ENCODE data around the gene PRDM12.

The PRDM12 gene

DNA sequence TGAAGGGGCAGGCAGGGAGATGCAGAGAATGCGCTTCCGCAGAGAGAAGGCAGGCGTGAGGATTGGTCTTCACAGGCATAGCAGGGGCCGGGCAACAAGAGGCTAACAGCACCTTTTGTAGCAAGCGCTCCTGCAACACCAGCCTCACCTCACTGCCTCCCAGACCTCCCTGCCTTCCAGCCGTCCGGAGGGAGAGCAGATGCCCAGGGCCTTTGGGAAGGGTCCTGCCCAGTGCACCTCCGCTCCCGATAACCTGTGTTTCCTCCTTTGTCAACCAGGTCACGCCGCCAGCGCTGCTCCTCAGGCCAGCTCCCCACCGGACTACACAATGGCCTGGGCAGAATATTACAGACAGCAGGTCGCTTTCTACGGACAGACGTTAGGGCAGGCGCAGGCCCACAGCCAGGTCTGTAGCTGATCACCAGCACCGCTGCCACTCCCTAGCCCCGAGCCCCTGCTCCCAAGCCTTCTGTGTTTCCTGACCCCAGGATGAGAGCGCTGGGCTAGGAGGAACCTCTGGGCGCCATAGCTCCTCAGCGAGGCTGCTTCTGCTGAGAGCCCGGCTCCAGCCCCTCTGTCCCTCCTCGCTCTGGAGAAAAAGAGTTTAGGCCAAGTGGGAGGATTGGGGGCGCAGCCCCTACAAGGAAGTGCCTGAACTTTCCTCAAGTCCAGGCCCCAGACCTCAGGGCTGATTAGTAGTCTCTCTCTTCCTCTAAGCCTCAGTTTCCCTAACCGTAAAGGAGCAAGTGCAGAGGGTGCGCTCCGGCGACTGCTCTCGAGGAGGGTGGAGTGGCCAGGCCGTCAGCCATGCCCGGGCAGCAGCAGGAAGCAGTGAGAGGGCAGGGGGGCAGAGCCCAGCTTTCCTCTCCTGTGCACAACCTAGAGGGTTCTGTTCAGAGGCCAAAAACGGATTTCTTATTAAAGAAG lies 28.4 kb upstream of the PRDM12 start:
- no peak for DNase-seq (ENCODE audit: low read depth, low spot score)

DNA sequence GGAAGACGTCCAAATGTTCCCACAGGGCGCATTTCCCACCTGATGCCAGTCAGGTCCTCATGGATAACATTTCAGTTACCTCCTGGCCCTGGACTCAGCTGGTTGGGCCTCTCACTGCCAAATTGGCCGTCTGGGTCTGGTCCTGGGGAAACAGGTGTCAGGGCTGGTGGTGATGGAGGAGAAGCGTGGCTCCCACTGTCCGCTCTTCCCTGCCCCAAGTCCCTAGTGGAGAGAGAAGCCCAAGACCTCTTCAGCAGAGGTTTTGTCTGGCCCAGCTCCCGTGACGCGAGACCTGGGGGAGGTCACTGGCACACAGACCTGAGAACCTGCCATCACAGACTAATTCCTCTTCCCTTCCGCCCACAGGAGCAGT lies 27.8 kb upstream of the PRDM12 start:
- no peak for DNase-seq (ENCODE audit: low read depth, low spot score)

DNA sequence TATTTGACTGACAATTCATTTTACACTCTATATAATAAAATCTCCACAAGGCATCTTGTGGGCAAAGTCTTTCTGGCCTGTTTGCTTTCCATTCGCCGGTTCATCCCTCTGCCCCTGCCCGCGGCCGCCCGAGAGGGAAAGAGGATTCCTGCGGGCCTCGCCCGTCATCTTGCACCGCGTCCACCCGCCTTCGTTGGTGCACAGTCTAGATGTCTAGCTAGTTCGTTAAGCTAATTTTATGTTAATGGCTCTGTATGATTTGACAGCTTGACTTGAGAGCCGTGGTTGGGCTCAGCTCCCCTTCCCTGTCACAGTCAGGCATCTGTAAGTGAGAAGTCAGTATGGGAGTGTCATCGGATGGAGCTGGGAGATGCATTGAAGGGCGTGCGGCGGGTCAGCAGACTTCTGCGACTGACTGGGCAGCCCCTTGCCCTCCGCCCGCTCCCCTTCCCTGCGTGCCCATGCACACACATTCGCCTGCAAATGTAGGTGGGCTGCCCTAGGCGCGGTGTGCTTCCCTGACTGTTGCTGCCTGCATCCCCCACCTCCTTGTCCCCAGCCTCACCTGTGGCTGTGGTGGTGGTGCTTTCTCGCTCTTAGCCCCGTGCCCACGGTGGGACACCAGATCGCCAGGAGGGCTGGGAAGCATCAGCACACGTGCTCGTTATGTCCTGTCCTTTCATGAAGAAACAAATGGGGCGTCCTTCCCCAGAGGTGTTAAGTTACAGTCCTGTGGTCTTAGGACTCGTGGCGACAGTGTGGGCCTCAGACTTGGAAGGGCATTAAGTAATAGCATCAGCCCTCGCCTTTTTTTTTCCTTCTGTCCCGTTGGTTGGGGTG lies 25.9 kb upstream of the PRDM12 start:
- DNase-seq (ENCODE audit: low read depth, low spot score): no peak

- no peak for DNase-seq (ENCODE audit: low read depth, low spot score)
Measured at GRCh38 chr9:130639124-130639765, 25.1 kb upstream of the PRDM12 start.

GRCh38 chr9:130639866-130640555 lies 24.4 kb upstream of the PRDM12 start:
- DNase-seq (ENCODE audit: low read depth, low spot score): no peak

DNA sequence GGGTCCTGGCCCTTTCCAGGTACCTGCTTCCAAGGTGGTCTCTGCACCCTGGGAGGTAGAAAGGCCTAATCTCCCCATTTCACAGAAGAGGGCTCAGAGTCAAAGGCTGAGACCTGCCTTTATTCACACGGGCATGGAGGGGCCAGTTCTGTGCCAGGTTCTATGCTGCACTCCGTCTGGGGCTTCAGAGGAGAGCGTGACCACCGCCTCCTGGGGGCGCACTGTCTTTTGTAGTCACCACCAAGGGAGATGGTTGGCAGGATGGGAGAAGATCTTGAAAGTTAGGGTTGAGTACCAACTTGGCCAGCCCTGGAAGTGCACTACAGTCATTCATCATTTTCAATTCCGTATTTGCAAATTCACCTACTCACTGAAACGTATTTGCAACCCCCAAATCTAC lies 23.7 kb upstream of the PRDM12 start:
- DNase-seq (ENCODE audit: low read depth, low spot score): no peak

GRCh38 chr9:130642926-130643325 lies 21.5 kb upstream of the PRDM12 start:
- DNase-seq (ENCODE audit: low read depth, low spot score): no peak

GRCh38 chr9:130651221-130651620 lies 13.2 kb upstream of the PRDM12 start:
- DNase-seq (ENCODE audit: low read depth, low spot score): no peak

DNA sequence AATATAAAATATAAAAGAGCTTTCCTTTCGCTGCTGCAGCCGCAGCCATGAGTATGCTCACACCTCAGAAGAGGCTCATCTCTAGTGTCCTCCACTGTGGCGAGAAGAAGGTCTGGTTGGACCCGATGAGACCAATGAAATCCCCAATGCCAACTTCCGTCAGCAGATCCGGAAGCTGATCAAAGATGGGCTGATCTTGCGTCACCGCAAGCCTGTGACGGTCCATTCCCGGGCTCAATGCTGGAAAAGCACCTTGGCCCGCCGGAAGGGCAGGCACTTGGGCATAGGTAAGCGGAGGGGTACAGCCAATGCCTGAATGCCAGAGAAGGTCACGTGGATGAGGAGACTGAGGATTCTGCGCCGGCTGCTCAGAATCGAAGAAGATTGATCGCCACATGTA lies 12.6 kb upstream of the PRDM12 start:
- DNase-seq (ENCODE audit: low read depth, low spot score): no peak

GRCh38 chr9:130654879-130655278 lies 9.5 kb upstream of the PRDM12 start:
- DNase-seq (ENCODE audit: low read depth, low spot score): no peak

GRCh38 chr9:130658893-130659698 lies 5.3 kb upstream of the PRDM12 start:
- no peak for DNase-seq (ENCODE audit: low read depth, low spot score)

- no peak for DNase-seq (ENCODE audit: low read depth, low spot score)
Measured at GRCh38 chr9:130659699-130660248, 4.6 kb upstream of the PRDM12 start.

DNA sequence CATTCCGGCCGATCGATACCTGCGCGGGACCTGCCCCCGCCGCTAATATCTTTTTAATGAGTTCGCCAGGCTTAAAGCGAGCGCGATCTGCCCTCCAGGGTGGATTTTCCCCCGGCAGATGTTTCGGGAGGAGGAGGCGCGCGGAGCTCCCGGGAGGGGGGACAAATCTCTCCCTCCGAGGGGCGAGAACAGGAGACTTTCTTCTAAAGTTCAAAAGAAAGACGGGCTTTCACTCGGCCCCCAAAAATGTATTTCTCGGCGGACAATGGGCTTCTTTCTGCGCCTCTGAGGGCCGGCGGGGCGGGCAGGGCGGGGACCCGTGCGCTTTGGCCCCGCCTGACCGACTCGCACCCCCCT lies 4.1 kb upstream of the PRDM12 start:
- DNase-seq (ENCODE audit: low read depth, low spot score): no peak

DNA sequence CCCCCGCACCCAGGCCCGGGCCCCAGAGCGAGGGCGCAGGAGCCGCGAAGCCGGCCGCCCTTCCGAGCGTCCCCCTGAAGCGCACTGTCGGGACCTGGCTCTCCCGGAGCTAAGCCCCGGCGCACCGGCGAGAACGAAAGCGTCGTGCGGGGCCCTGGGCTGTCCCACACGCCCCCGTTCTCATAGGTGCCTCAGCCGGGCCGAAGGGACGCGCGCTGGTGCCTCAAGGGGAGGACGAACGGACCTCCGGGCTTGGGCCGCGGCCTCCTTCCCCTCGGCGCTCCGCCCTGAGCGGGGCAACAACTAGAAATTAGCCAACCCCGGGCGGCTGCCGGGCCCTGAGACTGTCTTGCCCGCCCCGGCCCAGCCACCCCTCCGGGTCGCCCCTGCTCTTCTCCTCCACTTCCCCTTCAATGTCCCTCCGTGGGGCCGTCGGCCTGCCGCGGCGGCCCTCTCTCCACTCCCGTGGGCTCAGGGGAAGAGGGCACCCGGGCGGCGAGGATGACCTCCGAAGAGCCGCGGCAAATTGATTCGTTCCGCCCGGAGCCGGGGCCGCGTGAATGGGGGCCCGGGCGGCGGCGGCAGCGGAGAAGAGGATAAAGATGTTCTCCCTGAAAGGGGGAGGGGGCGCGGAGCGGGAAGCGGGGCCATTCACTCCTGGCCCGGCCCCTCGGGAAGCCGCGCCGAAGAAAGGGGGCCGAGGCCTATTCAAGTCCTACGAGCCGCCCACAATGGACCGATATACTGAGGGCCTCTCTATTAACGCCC lies 3.5 kb upstream of the PRDM12 start:
- DNase-seq (ENCODE audit: low read depth, low spot score): no peak

- DNase-seq (ENCODE audit: low read depth, low spot score): no peak
Measured at GRCh38 chr9:130661451-130662098, 2.8 kb upstream of the PRDM12 start.

- DNase-seq (ENCODE audit: low read depth, low spot score): no peak
Measured at GRCh38 chr9:130662099-130662969, 2.1 kb upstream of the PRDM12 start.

- DNase-seq (ENCODE audit: low read depth, low spot score): no peak
Measured at GRCh38 chr9:130662970-130663257, 1.5 kb upstream of the PRDM12 start.

GRCh38 chr9:130663258-130663976 lies 977 bp upstream of the PRDM12 start:
- no peak for DNase-seq (ENCODE audit: low read depth, low spot score)

All from activated CD4-positive, CD25-positive, alpha-beta regulatory T cell treated with anti-CD3 and anti-CD28 coated beads, Interleukin-2, amount 50 U/mL, for 16 hours (primary cell).